Skeletal muscle cell (primary cell): Measurements from ENCODE around the gene EEF1A2.
A peak's percentile ranks its signal among the peaks of the same experiment; 100 is the strongest.
"Not testable (repeated sequence)": the region's sequence is repeated elsewhere in the genome, so short reads cannot be mapped to it uniquely, and the experiment has no call there.

ENCODE experiments used
- DNase-seq: peaks from one replicate; pipeline ENCODE4 v3.0.0-alpha.2; 2010; ENCODE audit warnings: low read depth
- H3K4me3 ChIP-seq: 2 replicates; pipeline ENCODE4 v1.5.1; 2011; ENCODE audit warnings: low read depth, mild to moderate bottlenecking, control low read depth, low read length, moderate library complexity

Gene EEF1A2

DNA sequence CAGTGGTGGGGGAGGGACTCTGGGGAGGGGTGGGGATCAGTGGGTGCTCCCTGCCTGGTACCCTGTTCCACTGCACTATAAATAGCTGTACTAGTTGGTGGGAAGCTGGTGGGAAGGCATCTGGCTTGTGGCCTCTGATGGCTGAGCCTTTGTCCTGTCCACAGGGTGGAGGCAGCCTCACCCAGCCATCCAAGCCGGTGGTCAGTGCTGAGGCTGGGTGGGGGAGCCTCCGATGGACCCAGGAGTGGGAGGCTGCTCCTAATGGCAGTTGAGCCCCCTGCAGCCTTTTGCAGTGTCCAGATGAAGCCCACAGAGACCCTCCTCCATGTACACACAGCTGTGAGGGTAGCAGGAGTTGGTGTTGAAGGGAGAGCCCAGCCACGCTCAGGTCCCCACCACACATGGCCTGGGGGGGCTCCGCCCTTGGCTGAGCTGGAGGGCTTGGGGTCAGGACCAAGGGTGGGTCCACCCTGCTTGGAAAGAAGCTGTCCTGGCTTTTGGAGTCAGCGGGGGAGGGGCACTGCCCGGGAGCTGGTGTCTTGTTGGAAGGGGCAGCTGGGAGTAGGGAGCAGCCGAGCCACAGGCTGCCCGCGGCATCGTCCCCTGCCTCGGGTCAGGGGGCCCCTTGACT, 24.2 kb upstream of the EEF1A2 start:
- DNase-seq, result no peak
- no peak overlapping the region for H3K4me3 ChIP-seq

GRCh38 chr20:63522091-63522868, 23.4 kb upstream of the EEF1A2 start:
- no peak for DNase-seq
- H3K4me3 ChIP-seq, result peak overlapping the region; percentile 86

- DNase-seq, result no peak
- peak overlapping the region; percentile 86 for H3K4me3 ChIP-seq
Measured at GRCh38 chr20:63521602-63522001, 22.7 kb upstream of the EEF1A2 start.

- peak overlapping the region; percentile 86 for H3K4me3 ChIP-seq
- peak; percentile 8 for DNase-seq
Measured at GRCh38 chr20:63520934-63521601, 22.2 kb upstream of the EEF1A2 start.

DNA sequence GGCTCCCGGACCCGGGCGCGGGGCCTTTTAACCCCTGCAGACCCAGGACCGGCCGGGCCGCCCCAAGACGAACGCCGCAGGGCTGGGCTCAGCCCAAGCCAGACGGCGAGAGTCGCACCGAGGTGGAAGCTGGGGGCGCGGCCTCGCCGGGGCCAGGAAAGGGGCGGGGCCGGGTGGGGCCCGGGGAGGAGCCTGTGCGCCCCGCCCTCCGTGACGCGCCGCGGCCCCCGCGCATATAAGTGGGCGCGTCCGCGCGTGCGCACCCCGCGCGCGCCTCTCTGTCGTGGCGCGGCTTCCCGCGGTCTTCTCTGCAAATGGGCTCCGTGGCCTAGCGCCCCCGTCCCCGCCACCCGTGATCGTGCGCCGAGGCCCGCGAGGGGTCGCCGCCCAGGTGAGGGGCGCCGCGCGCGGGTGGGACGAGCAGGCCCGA, 21.6 kb upstream of the EEF1A2 start, which contains the start of gene PPDPF:
TSS of gene PPDPF (plus strand) at position 262 of the 430 bp plus-strand sequence. CDS start 544 bp downstream, outside the sequence.
- DNase-seq, result peak; percentile 29
- H3K4me3 ChIP-seq, result peak within 1 kb of the TSS; percentile 86

- H3K4me3 ChIP-seq, result peak overlapping the region; percentile 86
- DNase-seq, result no peak
Measured at GRCh38 chr20:63519668-63520503, 21.0 kb upstream of the EEF1A2 start.

GRCh38 chr20:63518946-63519667, 20.2 kb upstream of the EEF1A2 start:
- H3K4me3 ChIP-seq, result peak overlapping the region; percentile 86
- DNase-seq, result no peak

GRCh38 chr20:63518351-63518861, 19.5 kb upstream of the EEF1A2 start:
- H3K4me3 ChIP-seq, result no peak overlapping the region
- no peak for DNase-seq

DNA sequence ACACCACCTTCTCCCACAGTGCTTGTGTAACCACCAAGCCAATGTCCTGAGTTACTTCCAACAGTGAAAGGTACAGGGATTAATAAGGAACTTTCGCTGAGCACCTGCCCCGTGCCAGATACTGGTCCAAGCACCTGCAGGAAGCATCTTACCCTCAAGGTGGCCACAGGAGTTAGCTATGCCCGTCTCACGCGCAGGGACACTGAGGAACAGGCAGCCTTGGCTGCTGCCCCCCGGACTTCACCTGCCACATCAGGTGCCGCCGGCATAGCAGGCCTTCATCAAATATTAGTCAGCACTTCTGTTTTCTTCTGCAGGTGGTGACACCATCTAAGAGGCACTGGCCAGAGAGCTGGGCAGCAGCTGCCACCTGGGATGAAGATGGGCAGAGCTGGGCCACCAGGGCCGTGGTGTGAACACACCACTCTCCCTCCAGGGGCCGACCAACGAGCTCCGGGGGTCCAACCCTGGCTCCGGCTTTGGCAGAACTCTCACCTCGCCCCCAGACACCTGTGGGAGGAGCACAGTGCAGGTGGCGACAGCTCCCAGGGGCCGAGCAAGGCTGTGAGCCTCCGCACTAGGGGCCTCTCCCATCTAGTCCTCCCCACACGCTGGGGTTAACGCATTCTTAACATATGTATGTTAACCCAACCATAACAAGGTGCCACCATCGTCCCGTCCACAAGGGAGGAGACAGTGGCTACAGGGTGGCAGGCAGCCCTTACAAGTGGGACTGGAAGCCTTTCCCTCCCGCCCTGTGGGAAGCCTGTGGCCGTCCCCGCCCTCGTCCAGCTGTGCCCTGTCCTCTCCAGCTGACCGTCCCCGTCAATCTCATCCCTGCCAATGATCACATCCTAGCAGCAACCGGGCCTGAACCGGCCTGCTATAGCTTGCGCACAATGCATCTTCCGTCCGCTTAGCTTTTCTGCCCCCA, 18.8 kb upstream of the EEF1A2 start:
- no peak for DNase-seq
- no peak overlapping the region for H3K4me3 ChIP-seq

GRCh38 chr20:63514520-63514919, 15.6 kb upstream of the EEF1A2 start:
- DNase-seq, result not testable (repeated sequence)

DNA sequence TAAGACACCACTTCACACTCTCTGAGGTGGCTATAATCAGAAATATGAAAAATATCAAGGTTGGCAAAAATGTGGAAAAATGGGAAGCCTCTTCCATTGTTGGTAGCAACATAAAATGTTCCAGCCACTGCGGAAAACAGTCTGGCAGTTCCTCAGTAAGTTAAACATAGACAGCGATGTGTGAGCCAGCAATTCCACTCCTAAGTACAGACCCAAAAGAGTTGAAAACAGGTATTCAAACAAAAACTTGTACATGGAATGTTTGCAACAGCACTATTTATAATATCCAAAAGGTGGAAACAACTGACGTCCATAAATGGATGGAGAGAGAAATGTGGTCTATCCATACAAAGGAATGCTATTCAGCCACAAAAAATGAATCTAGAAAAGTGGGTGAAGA, 14.3 kb upstream of the EEF1A2 start:
- H3K4me3 ChIP-seq, result no peak overlapping the region
- DNase-seq, result no peak

More at GRCh38 chr20:63514520-63514919, 15.6 kb upstream of the EEF1A2 start:
- H3K4me3 ChIP-seq, result not testable (repeated sequence)

DNA sequence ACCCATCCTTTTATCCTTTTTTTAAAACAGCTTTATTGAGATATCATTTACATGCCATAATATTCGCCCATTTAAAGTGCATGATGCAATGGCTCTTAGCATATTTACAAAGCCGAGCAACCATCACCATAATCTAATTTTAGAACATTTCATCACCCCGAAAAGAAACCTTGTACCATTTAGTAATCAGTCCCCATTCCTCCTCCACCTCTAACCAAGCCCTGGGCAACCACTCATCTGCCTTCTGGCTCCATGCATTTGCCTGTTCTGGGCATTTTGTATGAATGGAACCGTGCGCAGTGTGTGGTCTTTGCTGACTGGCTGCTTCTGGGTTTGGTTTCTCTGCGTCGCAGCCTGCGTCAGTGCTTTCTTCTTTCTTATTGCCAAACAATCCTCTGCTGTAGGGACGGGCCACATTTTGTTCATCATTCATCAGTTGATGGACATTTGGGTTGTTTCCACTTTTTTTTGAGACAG, 10.2 kb upstream of the EEF1A2 start:
- no peak for DNase-seq
- H3K4me3 ChIP-seq, result no peak overlapping the region

DNA sequence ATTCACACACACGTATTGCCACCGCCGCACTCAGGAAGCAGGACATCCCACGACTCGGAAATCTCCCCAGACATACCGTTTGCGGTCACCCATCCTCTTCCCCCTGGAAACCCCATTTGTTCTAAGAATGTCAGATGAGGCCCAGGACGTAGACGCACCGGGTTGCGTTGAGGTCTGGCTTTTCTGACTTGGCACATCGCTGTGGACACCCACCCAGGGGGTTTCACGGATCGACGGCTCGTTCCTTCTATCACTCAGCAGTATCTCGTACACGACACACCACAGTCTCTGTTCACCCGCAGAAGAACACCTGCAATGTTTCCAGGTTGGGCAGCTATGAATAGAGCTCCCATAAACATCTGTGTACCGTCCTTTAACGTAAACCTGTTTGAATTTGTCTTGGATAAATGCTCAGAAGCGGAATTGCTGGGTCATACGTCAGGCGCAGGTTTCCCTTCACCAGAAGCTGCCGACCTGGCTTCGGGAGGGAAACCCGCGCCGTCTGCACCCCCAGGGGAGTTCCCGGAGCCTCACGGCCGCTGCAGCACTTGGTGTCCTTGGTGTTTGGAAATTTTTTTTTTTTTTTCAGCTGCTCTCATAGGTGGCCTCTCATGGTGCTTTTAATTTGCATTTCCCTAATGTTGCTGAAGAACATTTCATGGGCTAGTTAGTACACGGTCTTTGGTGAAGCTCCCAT, 9.3 kb upstream of the EEF1A2 start:
- no peak overlapping the region for H3K4me3 ChIP-seq
- DNase-seq, result no peak

DNA sequence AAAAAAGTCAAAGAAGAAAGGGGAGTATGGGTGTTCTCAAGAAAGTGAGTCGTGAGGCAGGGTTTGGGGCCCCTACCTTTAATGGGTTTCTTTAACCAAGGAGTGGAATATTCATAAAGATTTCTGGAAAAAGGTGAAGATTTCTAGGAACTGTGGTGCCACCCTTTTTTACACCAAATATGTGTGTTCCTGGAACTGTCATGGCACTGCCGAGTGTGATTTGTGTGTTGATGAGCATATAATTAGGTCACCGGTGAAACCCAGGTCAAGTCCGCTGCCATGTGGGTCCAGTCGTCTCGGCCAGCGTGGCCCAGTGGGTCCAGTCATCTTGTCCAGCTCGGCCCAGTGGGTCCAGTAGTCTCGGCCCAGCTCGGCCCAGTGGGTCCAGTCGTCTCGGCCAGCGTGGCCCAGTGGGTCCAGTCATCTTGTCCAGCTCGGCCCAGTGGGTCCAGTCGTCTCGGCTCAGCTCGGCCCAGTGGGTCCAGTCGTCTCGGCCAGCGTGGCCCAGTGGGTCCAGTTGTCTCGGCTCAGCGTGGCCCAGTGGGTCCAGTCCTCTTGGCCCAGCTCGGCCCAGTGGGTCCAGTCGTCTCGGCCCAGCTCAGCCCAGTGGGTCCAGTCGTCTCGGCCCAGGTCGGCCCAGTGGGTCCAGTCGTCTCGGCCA, 8.3 kb upstream of the EEF1A2 start:
- no peak for DNase-seq
- H3K4me3 ChIP-seq, result no peak overlapping the region

GRCh38 chr20:63505723-63506122, 6.8 kb upstream of the EEF1A2 start:
- H3K4me3 ChIP-seq, result no peak overlapping the region
- DNase-seq, result no peak

DNA sequence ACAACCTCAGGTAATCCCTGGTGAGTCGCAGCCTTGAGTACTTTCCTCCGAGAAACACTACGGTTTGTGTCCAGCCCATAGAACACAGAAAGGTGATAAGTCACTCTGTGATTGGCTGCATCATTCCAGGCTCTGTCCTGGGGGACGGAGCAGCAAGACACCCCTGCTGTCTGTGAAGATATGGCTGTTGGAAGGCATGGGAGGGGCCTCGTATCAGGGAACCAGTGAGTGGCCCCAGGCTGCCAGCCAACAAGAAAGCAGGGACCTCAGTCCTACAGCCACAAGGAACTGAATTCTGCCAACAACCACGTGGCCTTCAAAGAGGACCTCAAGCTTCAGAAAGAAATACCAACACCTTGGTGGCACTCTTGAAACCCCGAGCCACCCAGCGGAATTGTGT, 6.4 kb upstream of the EEF1A2 start:
- no peak for DNase-seq

More for the DNA sequence above, 6.4 kb upstream of the EEF1A2 start:
- H3K4me3 ChIP-seq, result no peak overlapping the region
